ENCODE measurements around the gene MKNK2. TPM values are rescaled to one million over a fixed set of nuclear protein-coding genes. Genes with fewer than 3 reads are reported as not detected.
"Not testable (repeated sequence)": the region's sequence is repeated elsewhere in the genome, so short reads cannot be mapped to it uniquely, and the experiment has no call there.

The MKNK2 gene
- total RNA-seq, 1 experiment from 2014 or later: 240 TPM

GRCh38 chr19:2087621-2088100 is 36.6 kb upstream of the MKNK2 start:
- intact Hi-C loops (cut with micrococcal nuclease; ENCODE audit: unreplicated experiment) (no loop called here), in situ Hi-C loops (cut with HindIII; ENCODE audit: low pct_unique_long_range_greater_than_20kb, low sequenced_read_pairs) (no loop called here)
- no peaks in the 10 kb centered on the region for H3K27me3 ChIP-seq (ENCODE audit: control insufficient read depth, insufficient read depth, low read length)
- ATAC-seq (peak; percentile 11; the same call in 1 of the 2 replicates), DNase-seq (ENCODE audit: low read depth, low spot score) (no peak)
- H3K27ac ChIP-seq (ENCODE audit: low read length): no peak overlapping the region
- POLR2A ChIA-PET: no interaction called here
- CTCF ChIA-PET: interaction anchor here (0.6 kb wide), 1 partner anchor 233 kb away, joined by 3 read pairs; no protein-coding TSS in a partner anchor
- no TSS peak for BruUV-seq (replicated peaks)
- H3K9me3 ChIP-seq (ENCODE audit: control insufficient read depth, insufficient read depth, low read depth, low read length): no peaks in the 10 kb centered on the region
- H3K4me1 ChIP-seq (ENCODE audit: control insufficient read depth, insufficient read depth, low read length): no peaks in the 10 kb centered on the region; the same call in 1 of the 2 replicates
- no peak for TF ChIP-seq POLR2AphosphoS5 (IDR thresholded peaks at IDR 0.05; ENCODE audit: low read depth, low read length)
- no peak for TF ChIP-seq TCF7L2 (IDR thresholded peaks at IDR 0.05; ENCODE audit: low read depth, low read length)
- TF ChIP-seq REST (IDR thresholded peaks at IDR 0.05; ENCODE audit: insufficient read depth in 1 of 2, low read depth in 2 of 2, low read length in 1 of 2): no peak
- no peak for TF ChIP-seq CTCF (IDR thresholded peaks at IDR 0.05)
- TF ChIP-seq SIN3A (IDR thresholded peaks at IDR 0.05; ENCODE audit: borderline replicate concordance, insufficient read depth, low read depth, low read length): no peak
- H3K36me3 ChIP-seq (ENCODE audit: control insufficient read depth, insufficient read depth, low read length): no peaks in the 10 kb centered on the region
- H3K4me3 ChIP-seq (ENCODE audit: low read depth in 2 of 2, low read length in 2 of 2): no peak overlapping the region

- POLR2A ChIA-PET: interaction anchor here (0.6 kb wide), 1 partner anchor 212 kb away, joined by 9 read pairs; no protein-coding TSS in a partner anchor
- peak; percentile 5; the same call in 1 of the 2 replicates for ATAC-seq
- H3K27ac ChIP-seq (ENCODE audit: low read length); H3K27me3 ChIP-seq (ENCODE audit: control insufficient read depth, insufficient read depth, low read length); DNase-seq (ENCODE audit: low read depth, low spot score); intact Hi-C loops (cut with micrococcal nuclease; ENCODE audit: unreplicated experiment); in situ Hi-C loops (cut with HindIII; ENCODE audit: low pct_unique_long_range_greater_than_20kb, low sequenced_read_pairs); H3K9me3 ChIP-seq (ENCODE audit: control insufficient read depth, insufficient read depth, low read depth, low read length); H3K4me1 ChIP-seq (ENCODE audit: control insufficient read depth, insufficient read depth, low read length); BruUV-seq (replicated peaks); H3K4me3 ChIP-seq (ENCODE audit: low read depth in 2 of 2, low read length in 2 of 2); H3K36me3 ChIP-seq (ENCODE audit: control insufficient read depth, insufficient read depth, low read length): not testable (repeated sequence)
- CTCF ChIA-PET: interaction anchor here (0.6 kb wide), 1 partner anchor 232 kb away, joined by 3 read pairs; no protein-coding TSS in a partner anchor
These were observed 35.9 kb upstream of the MKNK2 start for GRCh38 chr19:2086695-2087620.

Measured in Panc1 (cell line).